Stimulated activated CD8-positive, alpha-beta memory T cell treated with anti-CD3 and anti-CD28 coated beads, Interleukin-4, amount 100 ng/mL, for 24 hours (primary cell): ENCODE measurements around the gene RETN.

ENCODE experiments used
- DNase-seq: peaks from one replicate; pipeline ENCODE4 v3.0.0-alpha.2; 2020; ENCODE audit warnings: low read depth

RETN gene

GRCh38 chr19:7668842-7669241 is at the start of gene RETN:
Gene RETN (plus strand): TSS chr19:7669049. CDS start chr19:7669327, 278 bp downstream.
- no peak for DNase-seq

GRCh38 chr19:7619671-7620441 is 49.0 kb upstream of the RETN start:
- no peak for DNase-seq

GRCh38 chr19:7620442-7621412 is 48.1 kb upstream of the RETN start:
- DNase-seq: no peak

DNA sequence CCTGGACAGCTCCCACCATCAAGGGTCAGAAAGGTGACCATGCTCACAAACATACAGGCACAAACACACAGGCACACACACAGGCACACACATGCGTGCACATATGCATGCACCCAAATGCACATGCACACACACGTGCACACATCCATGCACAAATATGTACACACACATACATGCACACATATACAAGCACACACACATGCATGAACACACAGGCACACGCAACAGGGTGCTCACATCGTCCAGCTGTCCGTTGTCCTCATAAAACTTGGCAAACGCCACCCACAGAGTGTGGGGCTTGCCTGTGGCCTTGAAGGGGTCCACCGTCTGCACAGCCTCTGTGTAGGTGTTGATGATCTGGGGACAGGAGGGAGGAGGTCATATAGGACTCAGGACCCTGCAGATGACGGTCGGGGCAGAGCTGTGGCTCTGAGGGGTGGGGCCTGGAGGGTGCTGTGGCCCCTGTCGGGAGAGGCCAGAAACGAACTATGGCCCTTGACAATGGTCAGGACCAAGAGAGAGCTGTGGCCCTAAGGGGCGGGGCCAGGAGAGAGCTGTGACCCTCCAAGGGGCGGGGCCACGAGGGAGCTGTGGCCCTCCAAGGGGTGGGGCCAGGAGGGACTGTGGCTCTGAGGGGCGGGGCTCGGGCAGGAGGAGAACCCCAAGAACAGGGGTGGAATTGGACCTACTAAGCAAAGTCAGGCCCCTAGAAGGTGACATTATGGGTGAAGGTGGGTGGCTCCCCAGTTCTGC is 45.7 kb upstream of the RETN start:
- DNase-seq: no peak

- no peak for DNase-seq
Observed at GRCh38 chr19:7623725-7624603, 44.9 kb upstream of the RETN start.

- no peak for DNase-seq
Observed at GRCh38 chr19:7624810-7625209, 44.0 kb upstream of the RETN start.

DNA sequence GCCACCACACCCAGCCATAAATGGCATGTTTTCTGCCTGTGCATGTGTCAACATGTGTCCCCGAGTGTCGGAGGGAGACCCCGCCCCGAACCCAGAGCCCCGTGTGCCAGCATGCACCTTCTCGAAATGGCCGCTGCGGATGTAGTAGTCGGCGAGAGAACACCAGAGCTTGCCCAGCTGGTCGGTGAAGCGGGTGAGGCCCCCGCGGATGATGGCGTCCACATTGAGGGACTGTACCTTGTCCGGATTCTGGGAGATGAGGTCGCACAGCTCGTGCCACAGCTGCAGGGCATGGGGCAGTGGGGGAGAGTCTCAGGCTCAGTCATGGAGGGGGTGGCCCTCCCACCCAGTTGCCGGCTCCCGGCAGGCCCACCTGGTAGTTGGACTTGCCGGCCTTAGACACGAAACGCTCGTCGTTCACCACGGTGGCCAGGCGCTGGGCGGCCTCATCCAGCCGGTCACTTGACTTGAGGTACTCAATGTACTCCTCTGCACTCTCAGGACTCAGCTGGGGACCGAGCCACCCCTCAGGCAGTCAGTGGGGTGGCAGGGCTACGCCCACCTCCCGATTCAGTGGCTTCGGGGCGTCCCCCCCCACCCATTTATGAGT is 43.0 kb upstream of the RETN start:
- no peak for DNase-seq

GRCh38 chr19:7627166-7627565 is 41.7 kb upstream of the RETN start:
- no peak for DNase-seq

DNA sequence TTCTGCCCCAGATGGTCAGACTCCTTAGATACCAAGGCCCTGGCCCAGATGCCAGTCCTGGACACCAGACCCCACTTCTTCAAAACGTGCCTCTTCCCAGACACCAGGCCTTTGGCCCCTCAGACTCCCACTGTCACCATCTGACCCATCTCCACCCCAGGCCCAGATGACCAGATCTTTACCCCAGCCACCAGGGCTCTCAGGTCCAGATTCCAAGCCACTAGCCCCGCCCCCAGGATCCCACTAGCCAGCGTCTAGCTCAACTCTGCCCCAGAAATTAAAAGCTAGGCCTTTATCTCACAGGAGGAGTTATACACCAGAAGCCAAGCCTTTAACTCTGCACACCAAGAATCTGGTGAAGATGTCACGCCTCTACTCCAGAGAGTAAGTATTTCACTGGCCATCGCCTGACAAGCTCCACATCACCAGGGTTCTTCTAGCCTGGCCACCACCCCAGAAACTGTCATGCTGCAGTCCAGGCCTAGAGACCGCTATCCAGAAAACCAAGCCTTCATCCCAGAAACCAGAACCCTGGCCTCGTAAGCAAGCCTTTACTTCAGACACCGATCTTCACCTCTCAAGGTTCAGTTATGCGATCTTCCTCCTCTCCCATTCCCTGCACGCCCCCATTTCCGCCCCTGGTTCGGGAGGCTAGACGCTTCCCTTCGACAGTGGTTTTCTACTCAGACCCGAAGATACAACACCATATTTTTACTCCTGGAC is 40.1 kb upstream of the RETN start:
- no peak for DNase-seq

- peak; percentile 86 for DNase-seq
Observed at GRCh38 chr19:7629347-7630054, 39.3 kb upstream of the RETN start, which contains the start of the genes PET100 and XAB2. Gene PET100 (plus strand): TSS chr19:7629793. CDS start chr19:7629834, 41 bp downstream. Gene XAB2 (minus strand): TSS chr19:7629545. CDS start chr19:7629527, 18 bp downstream.

DNA sequence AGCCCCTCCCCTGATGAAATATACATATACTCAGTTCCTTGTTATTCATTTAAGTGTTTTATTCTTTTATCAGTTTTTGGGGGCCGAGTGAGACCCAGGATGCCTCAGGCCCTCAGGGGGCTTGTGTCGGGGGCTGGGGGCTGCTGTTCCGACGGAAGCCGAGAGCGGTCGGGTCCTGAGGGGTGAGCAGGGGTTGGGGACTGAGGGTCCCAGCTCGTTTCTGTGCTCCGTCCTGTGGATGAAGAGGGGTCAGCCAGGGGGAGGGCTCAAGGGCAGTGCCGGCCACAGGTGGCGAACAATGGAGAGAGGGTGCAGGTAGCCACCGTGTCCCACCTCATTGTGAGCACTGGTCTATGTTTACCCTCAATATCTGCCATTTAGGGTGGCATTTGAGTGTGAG is 37.3 kb upstream of the RETN start:
- DNase-seq: no peak

DNA sequence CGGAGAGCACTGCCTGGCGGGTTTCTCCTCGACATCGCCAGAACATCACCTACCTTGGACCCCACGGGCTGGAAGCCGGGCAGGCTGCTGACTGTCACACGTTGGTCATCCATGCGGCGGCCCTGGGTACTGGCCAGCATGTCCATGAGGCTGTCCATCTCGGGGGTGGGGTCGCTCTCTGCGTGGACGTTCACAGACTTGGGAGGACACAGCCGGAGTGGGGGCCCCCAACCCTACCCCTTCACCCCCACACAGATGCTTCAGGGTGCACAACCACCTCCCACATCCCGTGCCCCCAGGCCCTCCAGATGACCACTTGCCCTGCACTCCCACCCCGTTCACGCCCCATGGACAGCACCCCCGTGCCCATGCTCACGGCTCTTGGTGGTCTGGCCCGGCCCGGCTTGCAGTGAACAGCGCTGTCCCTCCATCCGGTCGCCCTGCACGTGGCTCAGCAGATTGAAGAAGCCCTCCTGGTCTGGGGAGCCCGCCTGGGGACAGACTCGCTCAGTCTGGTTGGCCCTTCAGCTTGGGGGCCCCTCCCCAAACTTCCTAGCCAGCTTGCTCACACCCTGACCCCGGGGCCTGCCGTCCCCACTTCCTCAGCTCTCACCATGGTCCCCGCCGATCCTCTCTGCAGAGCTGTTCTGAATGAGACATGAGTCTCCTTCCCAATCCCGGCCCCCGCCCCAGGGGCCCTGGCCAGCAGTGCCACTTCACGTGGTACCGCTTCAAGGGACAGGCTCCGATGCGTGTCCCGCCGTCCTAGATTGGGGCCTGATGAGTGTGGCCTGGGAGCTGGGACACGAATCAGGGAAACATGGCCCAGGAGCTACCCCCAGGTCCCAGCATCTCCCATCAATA is 36.3 kb upstream of the RETN start:
- DNase-seq: no peak

GRCh38 chr19:7633698-7634097 is 35.2 kb upstream of the RETN start, which contains the start of gene PCP2:
Gene PCP2 (minus strand): TSS chr19:7633719. CDS start chr19:7633457, 262 bp downstream.
- no peak for DNase-seq

GRCh38 chr19:7635670-7636069 is 33.2 kb upstream of the RETN start:
- no peak for DNase-seq

- no peak for DNase-seq
Observed at GRCh38 chr19:7636317-7636690, 32.5 kb upstream of the RETN start.

DNA sequence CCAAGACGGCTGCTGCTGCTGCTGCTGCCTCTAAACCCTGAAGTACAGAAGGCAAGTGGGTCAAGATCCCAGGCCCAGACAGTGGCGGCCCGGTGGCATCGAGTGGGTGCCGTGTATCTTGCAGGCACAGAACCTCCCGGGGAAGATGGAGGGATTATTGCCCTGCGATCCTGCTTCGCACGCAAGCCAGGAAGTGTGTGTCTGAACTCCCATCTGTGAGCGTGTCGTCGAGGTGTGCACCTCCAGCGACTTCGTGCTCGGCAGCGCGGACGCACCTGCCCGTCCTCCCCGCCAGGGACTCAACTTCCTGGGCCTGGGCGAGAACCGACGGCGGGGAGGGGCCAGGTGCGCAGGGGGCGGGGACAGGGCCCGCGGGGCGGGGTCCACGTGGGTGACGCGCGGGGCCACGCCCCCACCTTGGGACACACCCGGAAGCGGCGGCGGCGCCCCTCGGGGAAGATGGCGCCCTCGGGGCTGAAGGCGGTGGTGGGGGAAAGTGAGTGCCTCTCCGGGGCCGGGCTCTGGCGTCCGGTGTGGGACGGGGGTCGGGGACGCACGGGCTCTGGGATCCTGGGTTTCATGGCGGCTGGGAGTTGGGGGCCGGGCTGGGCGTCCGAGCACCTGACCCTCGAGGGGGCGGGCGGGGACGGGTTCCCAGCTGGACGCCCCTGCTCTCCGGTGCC is 32.0 kb upstream of the RETN start, which contains the start of gene STXBP2:
Gene STXBP2 (plus strand): TSS at position 420 of the 683 bp plus-strand sequence. CDS start 40 bp downstream, at position 460.
- peak; percentile 81 for DNase-seq
